Neural cell (in vitro differentiated cells): ENCODE data around the gene SETBP1.

ENCODE experiments used
- EP300 ChIP-seq: fragments of 450-650 bp; conservative IDR thresholded peaks from 2 replicates; pipeline ENCODE4 v1.6.1; 2014; ENCODE audit warnings: antibody characterized with exemption, mild to moderate bottlenecking, moderate library complexity; ENCODE audit not compliant: poor library complexity, severe bottlenecking
- EZH2 ChIP-seq: fragments of 200-600, 300-800 bp; shearing (Covaris generic), sonication (generic); IDR thresholded peaks from 2 replicates; pipeline ENCODE4 v1.6.1; 2014; ENCODE audit warnings: antibody characterized with exemption, low read length, borderline replicate concordance, mild to moderate bottlenecking; ENCODE audit not compliant: insufficient read depth, poor library complexity, severe bottlenecking
- POLR2AphosphoS5 ChIP-seq: IDR thresholded peaks from 2 replicates; pipeline ENCODE4 v1.6.1; 2012
- TF ChIP-seq, protein P1 (sequence below): fragments of 450-650 bp; IDR thresholded peaks from 2 replicates; pipeline ENCODE4 v1.5.1; 2014; ENCODE audit warnings: antibody characterized with exemption, mild to moderate bottlenecking, moderate library complexity; ENCODE audit not compliant: poor library complexity, severe bottlenecking
- TF ChIP-seq, protein P2 (sequence below): IDR thresholded peaks from 2 replicates; pipeline ENCODE4 v1.6.1; 2012; ENCODE audit warnings: borderline replicate concordance

DNA sequence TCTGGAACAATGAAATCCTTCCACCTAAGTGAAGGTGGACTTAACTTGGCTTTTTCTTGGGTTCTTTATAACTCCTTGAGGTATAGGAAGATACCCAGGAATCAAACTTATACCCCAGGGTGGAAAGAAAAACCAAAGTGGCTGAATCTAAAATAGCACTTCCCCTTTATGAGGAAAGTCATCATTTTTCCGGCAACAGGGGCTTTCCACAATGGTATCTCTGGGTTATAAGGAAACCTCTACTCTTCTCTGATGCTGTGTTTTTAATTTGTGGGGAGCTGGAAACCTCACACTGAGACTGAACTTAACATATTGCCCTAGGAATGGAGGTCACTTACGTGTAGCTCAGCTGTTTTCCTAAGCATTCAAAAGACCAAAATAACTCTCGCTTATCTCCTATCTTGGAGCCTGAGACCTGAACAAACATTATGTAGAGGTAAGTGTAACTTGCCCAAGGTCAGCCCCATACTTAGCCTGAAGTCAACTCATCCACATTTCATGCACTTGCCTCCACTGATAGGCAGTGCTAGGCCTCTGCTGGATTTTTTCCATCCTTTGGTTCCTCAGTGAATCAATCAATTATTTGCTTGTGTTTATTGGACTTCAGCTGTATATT lies 117.9 kb downstream of the SETBP1 start:
- TF ChIP-seq, protein P1, sequence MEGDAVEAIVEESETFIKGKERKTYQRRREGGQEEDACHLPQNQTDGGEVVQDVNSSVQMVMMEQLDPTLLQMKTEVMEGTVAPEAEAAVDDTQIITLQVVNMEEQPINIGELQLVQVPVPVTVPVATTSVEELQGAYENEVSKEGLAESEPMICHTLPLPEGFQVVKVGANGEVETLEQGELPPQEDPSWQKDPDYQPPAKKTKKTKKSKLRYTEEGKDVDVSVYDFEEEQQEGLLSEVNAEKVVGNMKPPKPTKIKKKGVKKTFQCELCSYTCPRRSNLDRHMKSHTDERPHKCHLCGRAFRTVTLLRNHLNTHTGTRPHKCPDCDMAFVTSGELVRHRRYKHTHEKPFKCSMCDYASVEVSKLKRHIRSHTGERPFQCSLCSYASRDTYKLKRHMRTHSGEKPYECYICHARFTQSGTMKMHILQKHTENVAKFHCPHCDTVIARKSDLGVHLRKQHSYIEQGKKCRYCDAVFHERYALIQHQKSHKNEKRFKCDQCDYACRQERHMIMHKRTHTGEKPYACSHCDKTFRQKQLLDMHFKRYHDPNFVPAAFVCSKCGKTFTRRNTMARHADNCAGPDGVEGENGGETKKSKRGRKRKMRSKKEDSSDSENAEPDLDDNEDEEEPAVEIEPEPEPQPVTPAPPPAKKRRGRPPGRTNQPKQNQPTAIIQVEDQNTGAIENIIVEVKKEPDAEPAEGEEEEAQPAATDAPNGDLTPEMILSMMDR: no peak
- TF ChIP-seq POLR2AphosphoS5 (no peak), EP300 (no peak), EZH2 (no peak)
- TF ChIP-seq, protein P2, sequence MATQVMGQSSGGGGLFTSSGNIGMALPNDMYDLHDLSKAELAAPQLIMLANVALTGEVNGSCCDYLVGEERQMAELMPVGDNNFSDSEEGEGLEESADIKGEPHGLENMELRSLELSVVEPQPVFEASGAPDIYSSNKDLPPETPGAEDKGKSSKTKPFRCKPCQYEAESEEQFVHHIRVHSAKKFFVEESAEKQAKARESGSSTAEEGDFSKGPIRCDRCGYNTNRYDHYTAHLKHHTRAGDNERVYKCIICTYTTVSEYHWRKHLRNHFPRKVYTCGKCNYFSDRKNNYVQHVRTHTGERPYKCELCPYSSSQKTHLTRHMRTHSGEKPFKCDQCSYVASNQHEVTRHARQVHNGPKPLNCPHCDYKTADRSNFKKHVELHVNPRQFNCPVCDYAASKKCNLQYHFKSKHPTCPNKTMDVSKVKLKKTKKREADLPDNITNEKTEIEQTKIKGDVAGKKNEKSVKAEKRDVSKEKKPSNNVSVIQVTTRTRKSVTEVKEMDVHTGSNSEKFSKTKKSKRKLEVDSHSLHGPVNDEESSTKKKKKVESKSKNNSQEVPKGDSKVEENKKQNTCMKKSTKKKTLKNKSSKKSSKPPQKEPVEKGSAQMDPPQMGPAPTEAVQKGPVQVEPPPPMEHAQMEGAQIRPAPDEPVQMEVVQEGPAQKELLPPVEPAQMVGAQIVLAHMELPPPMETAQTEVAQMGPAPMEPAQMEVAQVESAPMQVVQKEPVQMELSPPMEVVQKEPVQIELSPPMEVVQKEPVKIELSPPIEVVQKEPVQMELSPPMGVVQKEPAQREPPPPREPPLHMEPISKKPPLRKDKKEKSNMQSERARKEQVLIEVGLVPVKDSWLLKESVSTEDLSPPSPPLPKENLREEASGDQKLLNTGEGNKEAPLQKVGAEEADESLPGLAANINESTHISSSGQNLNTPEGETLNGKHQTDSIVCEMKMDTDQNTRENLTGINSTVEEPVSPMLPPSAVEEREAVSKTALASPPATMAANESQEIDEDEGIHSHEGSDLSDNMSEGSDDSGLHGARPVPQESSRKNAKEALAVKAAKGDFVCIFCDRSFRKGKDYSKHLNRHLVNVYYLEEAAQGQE: no peak
